CD4-positive, alpha-beta T cell treated with Interferon alpha-2 for 1 hour (primary cell): ENCODE results near the gene REEP1.
"Not testable (repeated sequence)": the region's sequence is repeated elsewhere in the genome, so short reads cannot be mapped to it uniquely, and the experiment has no call there.

Experiments used
- DNase-seq, 2 donors: peaks; one replicate each; pipeline ENCODE4 v3.0.0-alpha.2; 2020 to 2022

Gene REEP1

GRCh38 chr2:86345783-86346370 is 8.5 kb upstream of the REEP1 start:
- DNase-seq, result not testable (repeated sequence)

DNA sequence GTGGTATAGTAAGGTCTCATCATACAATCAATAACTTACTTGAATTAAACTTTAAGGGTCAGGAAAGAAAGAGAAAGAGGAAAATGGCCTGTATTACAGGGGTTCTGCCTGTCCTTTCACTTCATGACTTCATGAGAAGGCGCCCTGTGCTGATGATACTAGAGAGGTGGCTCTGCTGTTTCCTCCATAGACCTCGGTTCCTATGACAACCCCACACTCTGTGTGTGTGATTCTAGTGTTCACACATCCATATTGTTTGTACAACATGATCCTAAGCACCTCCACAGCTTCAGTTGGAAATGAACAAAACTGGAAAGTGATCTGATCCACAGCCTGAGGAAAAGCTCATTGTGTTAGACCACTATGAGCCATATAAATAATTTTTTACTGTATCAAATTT is 7.0 kb upstream of the REEP1 start:
- no peak for DNase-seq

GRCh38 chr2:86342488-86342887 is 5.1 kb upstream of the REEP1 start:
- no peak for DNase-seq

- no peak for DNase-seq
These were observed 4.0 kb upstream of the REEP1 start for GRCh38 chr2:86341470-86341869.

- no peak for DNase-seq
These were observed 1.4 kb upstream of the REEP1 start for GRCh38 chr2:86338778-86339295.

DNA sequence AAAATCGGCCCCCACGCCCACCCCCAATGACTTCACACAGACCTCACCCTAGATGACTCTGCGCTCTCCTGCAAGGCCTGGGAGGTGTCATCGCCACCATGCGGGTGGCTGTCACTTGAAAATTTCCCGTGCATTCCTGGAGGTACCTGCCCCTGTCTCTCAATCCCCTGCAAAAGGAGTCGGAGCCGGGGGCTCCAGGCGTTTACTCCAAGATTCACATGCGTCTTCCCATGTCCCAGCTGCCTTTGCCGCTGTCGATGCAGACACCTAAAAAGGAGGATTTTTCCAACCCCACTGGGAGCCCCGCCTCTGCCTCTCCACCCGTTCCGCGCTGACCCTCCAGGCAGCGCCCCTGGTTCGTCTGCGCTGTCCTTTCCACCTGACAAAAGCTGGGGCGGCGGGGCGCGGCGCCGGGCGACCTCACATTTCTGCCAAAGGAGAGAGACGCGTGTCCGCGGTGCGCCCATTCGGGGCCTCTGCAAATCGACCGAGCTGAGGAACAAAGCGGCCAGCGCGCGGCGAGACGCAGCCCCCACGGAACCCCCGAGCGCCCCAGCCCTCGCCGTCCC is 667 bp downstream of the REEP1 start:
- DNase-seq, result no peak

DNA sequence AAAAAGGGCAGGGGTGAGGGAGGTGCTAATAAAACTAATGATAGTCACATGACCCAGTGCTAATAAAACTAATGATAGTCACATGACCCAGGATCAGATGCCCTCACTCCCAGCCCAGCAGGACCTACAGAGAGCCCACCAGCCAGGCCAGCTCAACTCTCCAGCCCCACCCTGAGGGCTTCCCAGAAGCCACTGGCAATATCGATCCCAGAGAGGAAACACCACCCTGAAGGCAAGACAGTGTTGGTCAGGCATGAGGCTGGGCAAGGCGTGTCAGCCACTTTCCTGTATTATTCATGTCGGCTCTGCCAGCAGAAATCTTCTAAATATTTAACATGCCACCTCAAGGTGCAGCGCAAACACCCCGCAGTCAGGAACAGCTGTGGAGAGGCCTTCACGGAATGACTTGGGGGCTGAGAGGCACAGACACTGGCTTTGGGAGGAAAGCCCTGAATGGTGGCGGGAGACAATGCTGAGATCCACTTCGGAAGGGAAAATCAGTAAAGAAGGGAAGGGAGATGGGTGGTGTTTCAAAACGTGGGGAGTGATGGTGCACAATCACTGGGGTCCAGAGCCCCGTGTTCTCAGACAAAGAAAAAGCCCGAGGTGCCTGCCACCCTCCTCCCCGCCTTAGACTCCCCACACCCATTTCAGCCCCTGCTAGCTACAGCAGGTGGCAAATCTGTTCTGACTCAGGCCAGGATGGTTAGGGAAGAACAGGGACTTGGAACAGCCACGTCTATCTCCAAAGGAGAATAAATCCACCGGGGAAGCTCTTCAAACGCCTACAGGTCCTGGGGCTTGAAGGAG is 1.4 kb downstream of the REEP1 start:
- DNase-seq, result no peak

- no peak for DNase-seq
These were observed 4.0 kb downstream of the REEP1 start for GRCh38 chr2:86333378-86333777.

DNA sequence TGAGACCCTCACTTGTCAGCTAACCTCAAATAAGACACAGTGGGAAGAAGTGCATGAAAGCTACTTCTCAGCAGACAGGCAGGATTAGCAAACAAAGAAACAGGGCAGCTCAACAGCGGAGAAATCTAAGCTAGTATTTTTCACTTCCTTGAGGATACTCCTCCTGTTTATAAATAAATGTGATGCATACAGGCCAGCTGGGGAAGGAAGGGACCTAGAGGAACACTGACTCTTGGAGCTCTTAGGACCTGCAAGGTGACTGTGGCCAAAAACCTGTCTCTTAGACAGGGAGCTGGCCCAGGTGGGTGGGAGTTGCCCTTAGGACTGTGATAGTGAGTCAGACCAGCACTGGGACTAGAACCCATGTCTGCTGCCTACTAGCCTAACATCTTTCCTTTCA is 4.8 kb downstream of the REEP1 start:
- no peak for DNase-seq

- DNase-seq, result no peak
These were observed 6.0 kb downstream of the REEP1 start for GRCh38 chr2:86331384-86331783.

DNA sequence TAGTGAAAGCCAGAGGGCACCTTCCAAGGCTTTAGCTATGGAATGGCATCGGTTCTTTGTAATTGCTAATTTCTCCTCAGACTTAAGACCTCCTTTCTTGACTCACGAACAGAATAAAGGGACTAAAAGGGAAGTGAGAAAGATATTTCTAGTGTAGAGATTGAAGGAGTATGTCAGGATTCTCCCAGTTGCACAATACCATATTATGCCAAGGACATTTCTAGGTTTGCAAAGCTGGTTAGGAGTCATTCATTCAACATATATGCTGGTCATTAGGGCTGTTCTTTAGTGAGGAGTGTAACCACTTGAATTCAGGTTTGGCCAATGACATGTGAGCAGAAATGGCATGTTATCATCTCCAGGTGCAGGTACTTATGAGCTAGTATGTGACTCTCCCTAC is 7.4 kb downstream of the REEP1 start:
- DNase-seq, result no peak

- DNase-seq, result no peak
These were observed 14.0 kb downstream of the REEP1 start for GRCh38 chr2:86323273-86324021.

DNA sequence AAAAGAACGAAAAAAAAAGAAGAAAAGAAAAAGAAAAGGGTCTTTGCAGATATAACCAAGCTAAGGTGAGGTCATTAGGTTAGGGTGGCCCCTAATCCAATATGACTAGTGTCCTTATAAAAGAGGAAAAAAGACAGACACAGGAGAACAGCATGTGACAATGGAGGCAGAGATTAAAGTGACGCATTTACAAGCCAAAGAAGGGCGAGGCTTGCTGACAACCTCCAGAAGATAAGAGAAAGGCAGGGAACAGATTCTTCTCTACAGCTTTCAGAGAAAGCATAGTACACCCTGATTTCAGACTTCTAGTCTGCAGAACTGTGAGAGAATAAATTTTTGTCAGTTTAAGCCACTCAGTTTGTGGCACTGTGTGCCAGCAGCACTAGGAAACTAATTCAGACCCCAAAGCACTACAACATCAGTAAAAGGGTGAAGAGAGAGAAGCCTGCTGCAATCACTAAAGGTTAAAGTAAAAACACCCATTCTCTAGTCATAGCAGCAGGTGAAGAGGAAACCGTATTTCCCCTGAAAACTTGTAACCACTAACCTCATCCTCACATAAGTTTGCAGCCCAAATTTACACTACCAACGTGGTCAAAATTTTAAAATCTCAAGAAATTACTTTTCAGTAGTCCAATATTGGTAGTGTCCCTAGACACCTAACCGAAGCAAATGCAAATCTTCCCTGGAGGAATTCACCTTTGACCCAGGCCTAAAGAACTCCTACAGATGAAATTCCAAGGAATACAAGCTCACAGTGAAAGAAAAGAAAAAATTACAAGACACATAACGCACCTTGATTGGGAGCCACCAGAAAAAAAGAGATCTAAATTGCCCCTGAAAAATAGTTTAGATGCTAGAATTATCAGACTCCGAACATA is 17.5 kb downstream of the REEP1 start:
- DNase-seq, result no peak

DNA sequence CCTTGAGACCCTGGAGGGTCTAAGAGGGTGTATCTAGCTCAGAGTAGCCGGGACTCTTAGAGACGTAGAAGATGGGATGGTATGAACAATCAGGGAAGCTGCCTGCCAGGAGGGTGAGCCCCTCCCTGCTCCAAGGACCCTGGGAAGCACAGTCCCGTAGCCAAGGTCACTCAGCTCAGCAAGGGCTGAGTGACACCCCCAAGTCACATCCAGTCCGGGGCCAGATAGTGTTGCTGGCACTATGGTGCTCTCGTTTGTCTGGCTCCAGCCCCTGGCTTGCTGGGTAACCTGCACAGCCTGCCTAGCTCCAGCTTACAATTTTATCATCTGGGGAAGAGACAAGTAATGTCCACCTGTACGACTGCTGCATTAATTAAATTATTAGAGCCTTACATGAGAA is 22.3 kb downstream of the REEP1 start:
- no peak for DNase-seq

- DNase-seq, result no peak
These were observed 23.3 kb downstream of the REEP1 start for GRCh38 chr2:86314125-86314524.

- DNase-seq, result no peak
These were observed 24.1 kb downstream of the REEP1 start for GRCh38 chr2:86313341-86313740.

GRCh38 chr2:86311879-86312278 is 25.5 kb downstream of the REEP1 start:
- DNase-seq, result no peak

GRCh38 chr2:86309966-86310365 is 27.5 kb downstream of the REEP1 start:
- no peak for DNase-seq

GRCh38 chr2:86308984-86309695 is 28.3 kb downstream of the REEP1 start:
- no peak for DNase-seq

GRCh38 chr2:86308356-86308755 is 29.1 kb downstream of the REEP1 start:
- no peak for DNase-seq

GRCh38 chr2:86307431-86307830 is 30.0 kb downstream of the REEP1 start:
- no peak for DNase-seq

GRCh38 chr2:86305915-86306254 is 31.5 kb downstream of the REEP1 start:
- DNase-seq, result no peak
